ENCODE results near the gene IP6K2. TPM values are rescaled to one million over a fixed set of nuclear protein-coding genes. Genes with fewer than 3 reads are reported as not detected.

The IP6K2 gene
- 55.1 and 57.7 TPM in 2 replicates for total RNA-seq

GRCh38 chr3:48716982-48717746, at the start of gene IP6K2:
IP6K2 (minus strand) TSS chr3:48717221; CDS start chr3:48695291, 21,930 bp downstream.

GRCh38 chr3:48685603-48686511, 31.2 kb downstream of the IP6K2 start, which contains the start of gene NCKIPSD:
NCKIPSD (minus strand) TSS chr3:48685915; CDS start chr3:48685807, 108 bp downstream.

GRCh38 chr3:48662753-48663488, 54.1 kb downstream of the IP6K2 start, which contains the start of gene CELSR3:
CELSR3 (minus strand) TSS chr3:48662886; CDS start chr3:48662634, 252 bp downstream.

Other genes starting within 250 kb of the IP6K2 start
- gene SHISA5, start 213.0 kb downstream of the IP6K2 start, total RNA-seq, result 118 and 125 TPM in 2 replicates
- 1.4 and 6.6 TPM in 2 replicates for gene PFKFB4, start 160.4 kb downstream of the IP6K2 start, total RNA-seq
- gene UCN2, start 153.4 kb downstream of the IP6K2 start, total RNA-seq, result 0.09 TPM in 1 of 2 replicates, not detected in the other
- 0.18 and 1.4 TPM in 2 replicates for gene COL7A1, start 121.9 kb downstream of the IP6K2 start, total RNA-seq
- gene UQCRC1, start 107.6 kb downstream of the IP6K2 start, total RNA-seq, result 300 and 343 TPM in 2 replicates
- gene TMEM89, start 95.5 kb downstream of the IP6K2 start, total RNA-seq, result not detected in 2 replicates
- gene SLC26A6, start 81.8 kb downstream of the IP6K2 start, total RNA-seq, result 10.6 and 23.9 TPM in 2 replicates
- 0.18 and 0.47 TPM in 2 replicates for gene CELSR3, start 54.3 kb downstream of the IP6K2 start, total RNA-seq
- 4.7 and 6.9 TPM in 2 replicates for gene NCKIPSD, start 31.3 kb downstream of the IP6K2 start, total RNA-seq
- 34.9 and 40.2 TPM in 2 replicates for gene PRKAR2A, start 130.7 kb upstream of the IP6K2 start, total RNA-seq
- gene SLC25A20, start 181.7 kb upstream of the IP6K2 start, total RNA-seq, result 26.2 and 30.3 TPM in 2 replicates
- gene ARIH2, start 201.6 kb upstream of the IP6K2 start, total RNA-seq, result 54.9 and 71.1 TPM in 2 replicates